K562 (cell line): Measurements from ENCODE around the gene PLCB4. TPM values are rescaled to one million over a fixed set of nuclear protein-coding genes. Genes with fewer than 3 reads are reported as not detected.

Experiments
- ATAC-seq: fragments of 200-7000 bp; cut with Tn5 transposase; 3 replicates; pipeline ENCODE4 v1.9.1; 2020; ENCODE audit warnings: moderate library complexity
- BruUV-seq: library from RNA; stranded (reverse); fragments of 400-500 nt; replicated peaks from 2 replicates; lab custom pipeline; 2021; lab: Mats Ljungman, UMichigan
- CTCF ChIA-PET: fragments of 300-600 bp; formaldehyde crosslinking; extraction: SDS; loops from one replicate; lab custom pipeline; 2021; ENCODE audit warnings: low intra/inter-chr PET ratio; lab: Yijun Ruan, JAX
- POLR2A ChIA-PET: fragments of 300-600, 350-650 bp; sonication (Branson Sonifier 250); formaldehyde crosslinking; extraction: SDS; loops from one replicate; lab custom pipeline; 2021; ENCODE audit warnings: antibody characterized with exemption, inconsistent platforms; lab: Yijun Ruan, JAX
- DNase-seq, 4 experiments: peaks; one replicate each; pipeline versions ENCODE4 v3.0.0 to v3.0.0-alpha.2; 2011 to 2018; ENCODE audit warnings: low spot score in 3 of 4, mixed read lengths in 3 of 4; ENCODE audit errors: extremely low read depth in 1 of 4
- FAIRE-seq: peaks from 2 replicates; lab custom pipeline; 2011; peaks lifted over from hg19 to GRCh38; lab: Jason Lieb, UNC
- H2AFZ ChIP-seq: 2 replicates; pipeline ENCODE4 v1.6.0; 2011; ENCODE audit warnings: low read depth, low read length, control low read depth, inconsistent platforms
- H3K27ac ChIP-seq: fragments of 200-600 bp; 3 replicates; pipeline ENCODE4 v1.8.0; 2011; ENCODE audit warnings: low read depth, mild to moderate bottlenecking, control low read depth, inconsistent platforms, low read length, moderate library complexity, mixed read lengths; ENCODE audit errors: extremely low read depth
- H3K27me3 ChIP-seq, 2 experiments: fragments of 300-600 bp in 1 of 2; 2 replicates in 1 of 2; 3 replicates in 1 of 2; pipeline versions ENCODE4 v1.6.0 to v1.8.0; 2011; ENCODE audit warnings: inconsistent platforms in 2 of 2, low read length in 2 of 2, mild to moderate bottlenecking in 1 of 2, mixed read lengths in 1 of 2, moderate library complexity in 1 of 2; ENCODE audit not compliant: control insufficient read depth in 2 of 2, insufficient read depth in 2 of 2
- H3K36me3 ChIP-seq: fragments of 300-600 bp; 3 replicates; pipeline ENCODE4 v1.8.0; 2011; ENCODE audit warnings: mild to moderate bottlenecking, low read length, inconsistent platforms; ENCODE audit not compliant: control insufficient read depth, insufficient read depth
- H3K4me1 ChIP-seq, 2 experiments: fragments of 200-600 bp in 1 of 2; replicated peaks in 1 of 2; 2 replicates in 1 of 2; 3 replicates in 1 of 2; pipeline versions ENCODE4 v1.5.1 to v1.8.0; 2011; ENCODE audit warnings: inconsistent platforms in 2 of 2, low read length in 2 of 2, mild to moderate bottlenecking in 1 of 2, mixed read lengths in 1 of 2, moderate library complexity in 1 of 2; ENCODE audit not compliant: control insufficient read depth in 2 of 2, insufficient read depth in 2 of 2
- H3K4me2 ChIP-seq: 2 replicates; pipeline ENCODE4 v1.6.1; 2011; ENCODE audit warnings: low read length, control low read depth, inconsistent platforms, mixed read lengths; ENCODE audit not compliant: insufficient read depth
- H3K4me3 ChIP-seq: fragments of 200-600 bp; sonication (generic), shearing (Covaris generic); 2 replicates; pipeline ENCODE4 v1.5.1; 2016; ENCODE audit warnings: control low read depth, inconsistent platforms
- H3K79me2 ChIP-seq: fragments of 200-600 bp; 3 replicates; pipeline ENCODE4 v1.8.0; 2011; ENCODE audit warnings: low read length, inconsistent platforms; ENCODE audit not compliant: control insufficient read depth, insufficient read depth
- H3K9ac ChIP-seq, 2 experiments: 2 replicates each; pipeline versions ENCODE4 v1.6.0 to v1.6.1; 2011; ENCODE audit warnings: low read depth in 2 of 2, low read length in 2 of 2, control low read depth in 1 of 2, inconsistent platforms in 1 of 2, mild to moderate bottlenecking in 1 of 2, mixed read lengths in 1 of 2; ENCODE audit not compliant: insufficient read depth in 1 of 2
- H3K9me1 ChIP-seq: one replicate; pipeline ENCODE4 v1.6.0; 2011; ENCODE audit warnings: inconsistent platforms, mild to moderate bottlenecking, low read length, moderate library complexity; ENCODE audit not compliant: control insufficient read depth, insufficient read depth
- H3K9me3 ChIP-seq: replicated peaks from 2 replicates; pipeline ENCODE4 v1.5.1; 2011; ENCODE audit warnings: low read depth, low read length, inconsistent platforms; ENCODE audit not compliant: control insufficient read depth, insufficient read depth
- H4K20me1 ChIP-seq: replicated peaks from 2 replicates; pipeline ENCODE4 v1.6.1; 2011; ENCODE audit warnings: low read length, inconsistent platforms, mixed read lengths; ENCODE audit not compliant: control insufficient read depth, insufficient read depth
- HBP1 ChIP-seq: fragments of 450-650 bp; formaldehyde crosslinking; IDR thresholded peaks from 2 replicates; pipeline ENCODE4 v1.4.0; 2022; ENCODE audit warnings: missing genetic modification characterization
- KLF13 ChIP-seq: fragments of 450-650 bp; IDR thresholded peaks from 2 replicates; pipeline ENCODE4 v1.6.1; 2016; ENCODE audit warnings: missing genetic modification characterization, low read depth, mild to moderate bottlenecking, missing compliant biosample characterization, moderate library complexity, borderline replicate concordance
- WGBS: fragments of 100-300 bp; shearing (Covaris generic); methylation state at CpG from one replicate; pipeline ENCODE4 v1.1.6; 2016; ENCODE audit warnings: low coverage, mixed read lengths; ENCODE audit not compliant: insufficient coverage; ENCODE audit errors: missing lambda C conversion rate; 5-methylcytosine and 5-hydroxymethylcytosine counted together
- in situ Hi-C: fragments of 300-500 bp; cut with MboI; formaldehyde crosslinking; loops from 4 replicates; pipeline ENCODE4 v1.15.0; 2018; ENCODE audit warnings: inconsistent platforms, mixed read lengths
- intact Hi-C: fragments of 100-400 bp; cut with micrococcal nuclease; formaldehyde crosslinking; loops from 2 replicates; pipeline ENCODE4 v1.14.2; 2022
- polyA plus RNA-seq, 8 experiments: library from polyadenylated mRNA; depleted of rRNA in 4 of 8; stranded (reverse) in 5 of 8; unstranded in 3 of 8; fragments of >200 nt; fragmentation: Nextera tagmentation in 2 of 8; fragmentation: Illumina TruSeq in 1 of 8; extraction: Ambion mirVana in 2 of 8; extraction: Trizol in 1 of 8; gene quantifications; 2 replicates each; pipeline versions ENCODE4 v1.2.1 to v1.2.3, GENCODE V29; 2011 to 2014; ENCODE audit warnings: inconsistent platforms in 1 of 8, missing spikeins in 1 of 8
- total RNA-seq, 7 experiments: library from RNA; depleted of rRNA in 6 of 7; stranded (reverse); fragments of >200 nt in 6 of 7; fragmentation: Illumina TruSeq in 2 of 7; extraction: Trizol in 2 of 7; gene quantifications; 2 replicates each; pipeline versions ENCODE4 v1.2.1 to v1.2.3, GENCODE V29; 2011 to 2021; ENCODE audit warnings: low replicate concordance in 1 of 7

Gene PLCB4
- total and polyA plus RNA-seq, 9 of the 15 experiments (the other 6 are each of a cell fraction or from before 2014, with no cell fraction given): 0.20 to 2.9 (median 0.52) TPM

GRCh38 chr20:9311132-9311531, 242.2 kb downstream of the PLCB4 start:
- no TSS peak for BruUV-seq
- intact Hi-C loops: no loop called here

More at GRCh38 chr20:9311132-9311531, 242.2 kb downstream of the PLCB4 start:
- Histone ChIP-seq H3K4me3 (no peak overlapping the region), H3K4me1 (no peaks in the 10 kb centered on the region; a peak in 1 of 5 replicates), H3K9me3 (no peaks in the 10 kb centered on the region), H2AFZ (no peak overlapping the region), H3K27ac (no peak overlapping the region), H3K36me3 (no peaks in the 10 kb centered on the region), H3K9ac (no peak overlapping the region), H3K79me2 (no peaks in the 10 kb centered on the region), H3K9me1 (no peaks in the 10 kb centered on the region), H4K20me1 (no peaks in the 10 kb centered on the region), H3K27me3 (no peaks in the 10 kb centered on the region), H3K4me2 (no peak overlapping the region)
- no peak for TF ChIP-seq HBP1 (CRISPR knock-in tag)
- TF ChIP-seq KLF13 (tag): no peak
- DNase-seq (no peak), ATAC-seq (no peak), FAIRE-seq (no peak)
- ChIA-PET POLR2A (no interaction called here), CTCF (no interaction called here)
- in situ Hi-C loops: no loop called here
- WGBS: 0% methylated on average over 1 of the region's 1 CpG
